MM.1S (cell line): ENCODE results near the gene GBA2.
A peak's percentile ranks its signal among the peaks of the same experiment; 100 is the strongest.

Experiments used
- DNase-seq: peaks from one replicate; pipeline ENCODE4 v3.0.0-alpha.2; 2015
- H2AFZ ChIP-seq: fragments of 300-600 bp; sonication (generic); 2 replicates; pipeline ENCODE4 v1.6.0; 2016; ENCODE audit warnings: antibody characterized with exemption, low read length
- H3F3A ChIP-seq: fragments of 300-600 bp; sonication (generic); 2 replicates; pipeline ENCODE4 v1.6.1; 2016; ENCODE audit warnings: mild to moderate bottlenecking, antibody characterized with exemption, low read length, moderate library complexity, mixed read lengths; ENCODE audit not compliant: insufficient read depth
- H3K27ac ChIP-seq: fragments of 300-600 bp; sonication (generic); 2 replicates; pipeline ENCODE4 v1.5.1; 2016; ENCODE audit warnings: mild to moderate bottlenecking, low read length
- H3K27me3 ChIP-seq: fragments of 300-600 bp; sonication (generic); replicated peaks from 2 replicates; pipeline ENCODE4 v1.6.0; 2016; ENCODE audit warnings: low read length; ENCODE audit not compliant: insufficient read depth
- H3K36me3 ChIP-seq: fragments of 300-600 bp; sonication (generic); replicated peaks from 2 replicates; pipeline ENCODE4 v1.6.1; 2016; ENCODE audit warnings: mild to moderate bottlenecking, low read length, mixed read lengths; ENCODE audit not compliant: insufficient read depth
- H3K4me1 ChIP-seq: fragments of 300-600 bp; sonication (generic); 2 replicates; pipeline ENCODE4 v1.6.1; 2016; ENCODE audit warnings: low read length, mixed read lengths
- H3K4me2 ChIP-seq: fragments of 300-600 bp; sonication (generic); 2 replicates; pipeline ENCODE4 v1.6.0; 2016; ENCODE audit warnings: low read depth, low read length
- H3K4me3 ChIP-seq: fragments of 300-600 bp; sonication (generic); 2 replicates; pipeline ENCODE4 v1.5.1; 2016; ENCODE audit warnings: low read length, mixed read lengths
- H3K79me2 ChIP-seq: fragments of 300-600 bp; sonication (generic); 2 replicates; pipeline ENCODE4 v1.6.1; 2016; ENCODE audit warnings: mixed run types, low read length, mixed read lengths
- H3K9ac ChIP-seq: fragments of 300-600 bp; sonication (generic); 2 replicates; pipeline ENCODE4 v1.6.1; 2016; ENCODE audit warnings: low read length, mixed read lengths
- H3K9me2 ChIP-seq: fragments of 300-600 bp; sonication (generic); replicated peaks from 2 replicates; pipeline ENCODE4 v1.6.1; 2016; ENCODE audit warnings: mild to moderate bottlenecking, low read length, mixed read lengths; ENCODE audit not compliant: insufficient read depth
- H3K9me3 ChIP-seq: fragments of 300-600 bp; sonication (generic); replicated peaks from 2 replicates; pipeline ENCODE4 v1.6.1; 2016; ENCODE audit warnings: mild to moderate bottlenecking, low read length, mixed read lengths; ENCODE audit not compliant: insufficient read depth
- H4K20me1 ChIP-seq: fragments of 300-600 bp; sonication (generic); 2 replicates; pipeline ENCODE4 v1.6.1; 2016; ENCODE audit warnings: mild to moderate bottlenecking, low read length, moderate library complexity, mixed read lengths; ENCODE audit not compliant: insufficient read depth
- EZH2 ChIP-seq: fragments of 300-600 bp; sonication (generic); optimal IDR thresholded peaks from 2 replicates; pipeline ENCODE3; 2017; ENCODE audit warnings: low read depth, mild to moderate bottlenecking, antibody characterized with exemption, low read length, mixed read lengths
- EZH2phosphoT487 ChIP-seq: fragments of 300-600 bp; sonication (generic); IDR thresholded peaks from 2 replicates; pipeline ENCODE4 v1.6.1; 2018; ENCODE audit warnings: antibody characterized with exemption, low read length
- TF ChIP-seq, protein P1 (sequence below): fragments of 300-600 bp; sonication (generic); IDR thresholded peaks from 2 replicates; pipeline ENCODE4 v1.5.1; 2016; ENCODE audit warnings: antibody characterized with exemption, low read length, mixed read lengths

Gene GBA2

DNA sequence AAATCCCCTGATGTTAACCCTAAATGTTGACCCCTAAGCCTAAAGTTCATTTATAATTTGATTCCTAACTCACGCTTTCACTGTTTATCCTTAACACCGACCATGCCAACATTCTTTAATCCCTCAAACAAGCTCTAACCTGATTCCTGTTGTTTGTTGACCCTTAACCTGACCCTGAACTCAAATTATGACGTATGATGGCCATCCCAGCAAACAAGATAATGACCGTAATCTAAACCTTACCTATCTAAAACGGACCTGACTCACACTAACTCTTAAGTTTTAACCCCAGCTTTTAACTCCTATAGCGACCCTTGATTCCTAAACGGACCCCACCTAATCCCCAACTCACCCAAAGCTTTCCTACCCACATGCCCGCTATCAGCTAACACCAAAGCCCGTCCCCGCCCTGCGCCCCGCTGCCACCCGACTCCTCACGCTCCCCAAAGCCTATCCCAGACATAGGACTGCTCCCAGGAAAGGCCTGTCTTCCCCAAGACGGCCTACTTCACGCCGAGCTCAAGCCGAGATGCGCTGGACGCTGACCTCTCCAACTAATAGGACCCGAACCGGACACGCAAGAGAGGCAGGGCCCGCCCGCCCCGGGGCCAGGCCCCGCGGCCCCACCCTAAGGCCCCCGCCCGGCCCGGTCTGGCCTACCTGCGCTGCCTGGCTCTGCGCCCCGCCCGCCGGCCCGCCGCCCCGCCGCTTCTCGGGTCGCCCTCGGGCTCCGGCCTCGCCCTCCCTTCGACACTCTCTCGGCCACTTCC, 17.4 kb downstream of the GBA2 start:
- Histone ChIP-seq H3K36me3 (no peaks in the 10 kb centered on the region), H3K9me2 (no peaks in the 10 kb centered on the region), H3K79me2 (peaks cover 75% of the 10 kb centered on the region), H4K20me1 (no peaks in the 10 kb centered on the region), H3K4me1 (peaks cover 31% of the 10 kb centered on the region), H3F3A (peaks cover 31% of the 10 kb centered on the region; the same call in 1 of the 2 replicates), H3K9me3 (no peaks in the 10 kb centered on the region), H3K4me3 (peak overlapping the region; percentile 90), H3K9ac (peak overlapping the region; percentile 78), H3K27ac (peak overlapping the region; percentile 75; the same call in 1 of the 2 replicates), H3K27me3 (no peaks in the 10 kb centered on the region), H3K4me2 (peak overlapping the region; percentile 94), H2AFZ (peak overlapping the region; percentile 86)
- no peak for DNase-seq
- TF ChIP-seq, protein P1, sequence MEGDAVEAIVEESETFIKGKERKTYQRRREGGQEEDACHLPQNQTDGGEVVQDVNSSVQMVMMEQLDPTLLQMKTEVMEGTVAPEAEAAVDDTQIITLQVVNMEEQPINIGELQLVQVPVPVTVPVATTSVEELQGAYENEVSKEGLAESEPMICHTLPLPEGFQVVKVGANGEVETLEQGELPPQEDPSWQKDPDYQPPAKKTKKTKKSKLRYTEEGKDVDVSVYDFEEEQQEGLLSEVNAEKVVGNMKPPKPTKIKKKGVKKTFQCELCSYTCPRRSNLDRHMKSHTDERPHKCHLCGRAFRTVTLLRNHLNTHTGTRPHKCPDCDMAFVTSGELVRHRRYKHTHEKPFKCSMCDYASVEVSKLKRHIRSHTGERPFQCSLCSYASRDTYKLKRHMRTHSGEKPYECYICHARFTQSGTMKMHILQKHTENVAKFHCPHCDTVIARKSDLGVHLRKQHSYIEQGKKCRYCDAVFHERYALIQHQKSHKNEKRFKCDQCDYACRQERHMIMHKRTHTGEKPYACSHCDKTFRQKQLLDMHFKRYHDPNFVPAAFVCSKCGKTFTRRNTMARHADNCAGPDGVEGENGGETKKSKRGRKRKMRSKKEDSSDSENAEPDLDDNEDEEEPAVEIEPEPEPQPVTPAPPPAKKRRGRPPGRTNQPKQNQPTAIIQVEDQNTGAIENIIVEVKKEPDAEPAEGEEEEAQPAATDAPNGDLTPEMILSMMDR = no peak
- TF ChIP-seq EZH2 (no peak), EZH2phosphoT487 (no peak)

DNA sequence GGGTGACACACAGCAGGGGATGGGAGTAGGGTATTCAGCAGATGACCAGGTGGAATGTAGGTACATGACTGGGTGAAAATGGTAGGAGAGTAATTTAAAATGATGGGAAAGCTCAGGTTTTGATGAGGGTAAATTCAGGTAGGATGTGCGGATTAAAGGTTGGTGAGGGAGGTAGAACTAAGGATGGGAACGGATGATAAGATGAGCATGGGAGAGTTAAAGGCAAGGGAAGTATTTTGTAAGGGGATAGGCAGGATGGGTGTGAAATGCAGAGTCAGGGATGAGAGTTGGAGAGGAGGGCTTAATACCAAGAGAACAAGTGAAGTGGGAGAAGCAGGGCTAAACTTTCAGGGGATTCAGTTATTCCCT, 18.6 kb downstream of the GBA2 start:
- Histone ChIP-seq H3K27me3 (no peaks in the 10 kb centered on the region), H3K9me3 (no peaks in the 10 kb centered on the region), H3K9me2 (no peaks in the 10 kb centered on the region), H3F3A (peaks cover 26% of the 10 kb centered on the region; the same call in 1 of the 2 replicates), H4K20me1 (no peaks in the 10 kb centered on the region), H2AFZ (no peak overlapping the region), H3K9ac (no peak overlapping the region), H3K4me2 (peak overlapping the region; percentile 94), H3K36me3 (no peaks in the 10 kb centered on the region), H3K79me2 (peaks cover 80% of the 10 kb centered on the region), H3K4me3 (peak overlapping the region; percentile 90), H3K4me1 (peaks cover 31% of the 10 kb centered on the region), H3K27ac (no peak overlapping the region)
- no peak for DNase-seq
- TF ChIP-seq EZH2 (no peak), EZH2phosphoT487 (no peak)
- TF ChIP-seq, protein P1 = no peak

DNA sequence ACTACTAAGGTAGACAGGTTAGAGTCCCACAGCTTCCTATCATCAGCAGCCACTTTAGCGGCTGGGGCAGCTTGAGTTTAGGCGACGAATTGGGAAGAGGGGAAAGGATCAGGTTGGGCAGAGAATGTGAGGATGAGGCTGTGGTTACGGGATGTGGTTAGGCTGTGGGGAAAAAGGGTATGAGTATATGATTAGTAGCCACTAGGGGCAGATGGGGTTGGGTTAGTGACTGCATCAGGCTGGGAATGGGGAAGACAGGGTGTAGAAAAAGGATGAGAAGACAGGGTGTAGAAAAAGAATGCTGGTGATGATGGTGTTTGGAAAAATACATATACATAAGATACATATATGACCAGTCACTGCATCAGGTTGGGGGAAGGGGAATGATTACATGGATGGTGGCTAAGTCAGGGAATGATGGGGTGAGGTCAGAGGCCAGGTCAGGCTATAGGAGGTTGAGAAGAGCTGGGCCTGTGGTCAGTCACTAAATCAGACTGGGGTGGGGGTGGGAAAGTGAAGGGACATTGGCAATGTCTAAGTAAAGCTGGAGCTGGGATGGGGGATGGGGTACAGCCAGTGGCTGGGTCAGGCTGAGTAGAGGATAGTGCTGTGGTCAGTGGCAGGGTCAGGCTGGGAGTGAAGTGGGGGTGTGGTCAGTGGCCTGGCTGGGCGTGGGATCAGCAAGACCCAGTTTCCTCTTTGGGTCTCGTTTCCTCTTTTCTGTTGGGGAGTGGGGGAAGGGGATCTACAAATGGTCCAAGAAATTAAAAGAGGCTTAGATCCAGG, 19.1 kb downstream of the GBA2 start:
- H3F3A ChIP-seq = peaks cover 26% of the 10 kb centered on the region; the same call in 1 of the 2 replicates
- H3K9ac ChIP-seq = no peak overlapping the region
- H4K20me1 ChIP-seq = no peaks in the 10 kb centered on the region
- H3K27me3 ChIP-seq = no peaks in the 10 kb centered on the region
- no peak overlapping the region for H3K27ac ChIP-seq
- H3K4me3 ChIP-seq = peak overlapping the region; percentile 6; the same call in 1 of the 2 replicates
- H3K9me2 ChIP-seq = no peaks in the 10 kb centered on the region
- H2AFZ ChIP-seq = no peak overlapping the region
- no peaks in the 10 kb centered on the region for H3K36me3 ChIP-seq
- no peaks in the 10 kb centered on the region for H3K9me3 ChIP-seq
- no peak for TF ChIP-seq EZH2phosphoT487
- TF ChIP-seq, protein P1 = peak; percentile 56
- H3K4me2 ChIP-seq = peak overlapping the region; percentile 94
- DNase-seq = peak; percentile 24
- H3K4me1 ChIP-seq = peaks cover 31% of the 10 kb centered on the region
- H3K79me2 ChIP-seq = peaks cover 75% of the 10 kb centered on the region
